ENCODE measurements around the gene DENND5B.

Gene DENND5B

GRCh38 chr12:31339831-31340622 is 250.9 kb downstream of the DENND5B start:
- Histone ChIP-seq H3K4me1 (ENCODE audit: control insufficient read depth, insufficient read depth, low read length, poor library complexity, severe bottlenecking) (no peaks in the 10 kb centered on the region), H3K4me3 (ENCODE audit: insufficient read depth, low read depth, low read length, poor library complexity, severe bottlenecking) (no peak overlapping the region), H3K36me3 (ENCODE audit: control insufficient read depth, insufficient read depth, low read length) (no peaks in the 10 kb centered on the region), H3K9me3 (ENCODE audit: control insufficient read depth, low read length) (no peaks in the 10 kb centered on the region), H3K27ac (ENCODE audit: insufficient read depth, low read length, poor library complexity, severe bottlenecking) (no peak overlapping the region), H3K27me3 (replicated peaks; ENCODE audit: control insufficient read depth, insufficient read depth, low read length, poor library complexity, severe bottlenecking) (no peaks in the 10 kb centered on the region)
- DNase-seq: no peak

GRCh38 chr12:31337952-31338351 is 253.0 kb downstream of the DENND5B start:
- no peaks in the 10 kb centered on the region for H3K4me1 ChIP-seq (ENCODE audit: control insufficient read depth, insufficient read depth, low read length, poor library complexity, severe bottlenecking)
- H3K9me3 ChIP-seq (ENCODE audit: control insufficient read depth, low read length): no peaks in the 10 kb centered on the region
- no peak overlapping the region for H3K4me3 ChIP-seq (ENCODE audit: insufficient read depth, low read depth, low read length, poor library complexity, severe bottlenecking)
- no peak for DNase-seq
- no peak overlapping the region for H3K27ac ChIP-seq (ENCODE audit: insufficient read depth, low read length, poor library complexity, severe bottlenecking)
- no peaks in the 10 kb centered on the region for H3K36me3 ChIP-seq (ENCODE audit: control insufficient read depth, insufficient read depth, low read length)
- H3K27me3 ChIP-seq (replicated peaks; ENCODE audit: control insufficient read depth, insufficient read depth, low read length, poor library complexity, severe bottlenecking): no peaks in the 10 kb centered on the region
